Measurements from ENCODE around the gene COPE.

The COPE gene

GRCh38 chr19:18869023-18869618, 50.1 kb downstream of the COPE start:
- no peak for TF ChIP-seq CTCF (IDR thresholded peaks at IDR 0.05; ENCODE audit: low read depth, low read length)
- no peak for TF ChIP-seq EZH2phosphoT487 (IDR thresholded peaks at IDR 0.05; ENCODE audit: low read depth)
- Histone ChIP-seq H3K27ac (ENCODE audit: low read length) (no peak overlapping the region), H3K4me2 (ENCODE audit: low read length) (no peak overlapping the region), H3K4me3 (ENCODE audit: low read length) (no peak overlapping the region), H4K20me1 (ENCODE audit: insufficient read depth, low read length) (no peaks in the 10 kb centered on the region; the same call in 1 of the 2 replicates), H3K27me3 (ENCODE audit: low read depth, low read length) (no peaks in the 10 kb centered on the region), H2AFZ (ENCODE audit: low read depth, low read length) (no peak overlapping the region), H3K9ac (ENCODE audit: low read length) (no peak overlapping the region), H3K4me1 (ENCODE audit: low read length) (no peaks in the 10 kb centered on the region), H3K79me2 (ENCODE audit: low read length) (no peaks in the 10 kb centered on the region), H3K9me3 (ENCODE audit: insufficient read depth, low read length) (no peaks in the 10 kb centered on the region), H3K36me3 (replicated peaks; ENCODE audit: low read depth, low read length) (peaks cover 36% of the 10 kb centered on the region)

- TF ChIP-seq EZH2phosphoT487 (IDR thresholded peaks at IDR 0.05; ENCODE audit: low read depth): no peak
- no peak for TF ChIP-seq CTCF (IDR thresholded peaks at IDR 0.05; ENCODE audit: low read depth, low read length)
- Histone ChIP-seq H2AFZ (ENCODE audit: low read depth, low read length) (no peak overlapping the region), H3K4me1 (ENCODE audit: low read length) (no peaks in the 10 kb centered on the region), H3K27ac (ENCODE audit: low read length) (no peak overlapping the region), H3K36me3 (replicated peaks; ENCODE audit: low read depth, low read length) (peaks cover 42% of the 10 kb centered on the region), H3K4me2 (ENCODE audit: low read length) (no peak overlapping the region), H3K79me2 (ENCODE audit: low read length) (no peaks in the 10 kb centered on the region), H3K4me3 (ENCODE audit: low read length) (no peak overlapping the region), H3K9me3 (ENCODE audit: insufficient read depth, low read length) (no peaks in the 10 kb centered on the region), H3K9ac (ENCODE audit: low read length) (no peak overlapping the region), H3K27me3 (ENCODE audit: low read depth, low read length) (no peaks in the 10 kb centered on the region), H4K20me1 (ENCODE audit: insufficient read depth, low read length) (no peaks in the 10 kb centered on the region; the same call in 1 of the 2 replicates)
Measured at GRCh38 chr19:18868380-18869022, 50.7 kb downstream of the COPE start.

GRCh38 chr19:18867751-18868150, 51.4 kb downstream of the COPE start:
- H3K27me3 ChIP-seq (ENCODE audit: low read depth, low read length): no peaks in the 10 kb centered on the region
- no peaks in the 10 kb centered on the region; the same call in 1 of the 2 replicates for H4K20me1 ChIP-seq (ENCODE audit: insufficient read depth, low read length)
- no peak overlapping the region for H2AFZ ChIP-seq (ENCODE audit: low read depth, low read length)
- no peaks in the 10 kb centered on the region for H3K9me3 ChIP-seq (ENCODE audit: insufficient read depth, low read length)
- H3K9ac ChIP-seq (ENCODE audit: low read length): no peak overlapping the region
- H3K36me3 ChIP-seq (replicated peaks; ENCODE audit: low read depth, low read length): peaks cover 48% of the 10 kb centered on the region
- H3K79me2 ChIP-seq (ENCODE audit: low read length): no peaks in the 10 kb centered on the region
- no peak overlapping the region for H3K27ac ChIP-seq (ENCODE audit: low read length)
- H3K4me3 ChIP-seq (ENCODE audit: low read length): no peak overlapping the region
- no peak overlapping the region for H3K4me2 ChIP-seq (ENCODE audit: low read length)
- TF ChIP-seq CTCF (IDR thresholded peaks at IDR 0.05; ENCODE audit: low read depth, low read length): no peak
- no peak for TF ChIP-seq EZH2phosphoT487 (IDR thresholded peaks at IDR 0.05; ENCODE audit: low read depth)
- no peaks in the 10 kb centered on the region for H3K4me1 ChIP-seq (ENCODE audit: low read length)

- TF ChIP-seq EZH2phosphoT487 (IDR thresholded peaks at IDR 0.05; ENCODE audit: low read depth) (no peak), CTCF (IDR thresholded peaks at IDR 0.05; ENCODE audit: low read depth, low read length) (no peak)
Measured at GRCh38 chr19:18867199-18867598, 52.0 kb downstream of the COPE start.

More at GRCh38 chr19:18867199-18867598, 52.0 kb downstream of the COPE start:
- H3K4me3 ChIP-seq (ENCODE audit: low read length): no peak overlapping the region
- no peak overlapping the region for H3K27ac ChIP-seq (ENCODE audit: low read length)
- no peaks in the 10 kb centered on the region for H3K9me3 ChIP-seq (ENCODE audit: insufficient read depth, low read length)
- peaks cover 52% of the 10 kb centered on the region for H3K36me3 ChIP-seq (replicated peaks; ENCODE audit: low read depth, low read length)
- H3K9ac ChIP-seq (ENCODE audit: low read length): no peak overlapping the region
- no peaks in the 10 kb centered on the region for H3K4me1 ChIP-seq (ENCODE audit: low read length)
- peaks cover under 1% of the 10 kb centered on the region; the same call in 1 of the 2 replicates for H3K79me2 ChIP-seq (ENCODE audit: low read length)
- no peaks in the 10 kb centered on the region for H3K27me3 ChIP-seq (ENCODE audit: low read depth, low read length)
- no peaks in the 10 kb centered on the region; the same call in 1 of the 2 replicates for H4K20me1 ChIP-seq (ENCODE audit: insufficient read depth, low read length)
- no peak overlapping the region for H3K4me2 ChIP-seq (ENCODE audit: low read length)
- no peak overlapping the region for H2AFZ ChIP-seq (ENCODE audit: low read depth, low read length)

Measured in OCI-LY3 (cell line).